ENCODE measurements around the gene NRXN3. TPM values are rescaled to one million over a fixed set of nuclear protein-coding genes. Genes with fewer than 3 reads are reported as not detected.

Gene NRXN3
- total and polyA plus RNA-seq, 2 donors (not counting 1 experiment from before 2014, with no cell fraction given): not detected

- no peak for TF ChIP-seq CTCF (IDR thresholded peaks at IDR 0.05)
- no peak for TF ChIP-seq EZH2 (IDR thresholded peaks at IDR 0.05; ENCODE audit: borderline replicate concordance, insufficient read depth, low read depth, low read length, poor library complexity, severe bottlenecking)
- ChIA-PET CTCF (no interaction called here), POLR2A (no interaction called here)
- Histone ChIP-seq H3K36me3 (replicated peaks in 1 of 2; ENCODE audit: control extremely low read depth in 1 of 2, control insufficient read depth in 1 of 2, extremely low read depth in 1 of 2, insufficient read depth in 2 of 2, low read length in 1 of 2) (no peaks in the 10 kb centered on the region), H3K27me3 (replicated peaks in 1 of 4; ENCODE audit: control extremely low read depth in 1 of 4, control insufficient read depth in 3 of 4, insufficient read depth in 4 of 4, low read length in 3 of 4) (no peaks in the 10 kb centered on the region), H3K79me2 (ENCODE audit: control insufficient read depth, insufficient read depth, low read length) (no peaks in the 10 kb centered on the region), H3K9ac (ENCODE audit: low read length) (no peak overlapping the region), H3K4me3 (ENCODE audit: control extremely low read depth in 1 of 5, extremely low read depth in 1 of 5, insufficient read depth in 1 of 5, low read depth in 2 of 5, low read length in 4 of 5) (no peak overlapping the region), H2AFZ (ENCODE audit: insufficient read depth, low read depth, low read length, poor library complexity, severe bottlenecking) (no peak overlapping the region), H3K27ac (ENCODE audit: low read length in 2 of 2) (no peak overlapping the region), H3K4me2 (replicated peaks; ENCODE audit: low read depth, low read length, poor library complexity, severe bottlenecking) (no peak overlapping the region), H3K9me3 (ENCODE audit: control extremely low read depth in 1 of 3, control insufficient read depth in 2 of 3, insufficient read depth in 1 of 3, low read length in 2 of 3) (peaks cover 0 to 1% (median 0%) of the 10 kb centered on the region in 3 donors), H3K4me1 (ENCODE audit: control insufficient read depth in 2 of 2, insufficient read depth in 2 of 2, low read length in 2 of 2) (no peaks in the 10 kb centered on the region), H4K20me1 (ENCODE audit: control insufficient read depth, insufficient read depth, low read length, poor library complexity, severe bottlenecking) (no peaks in the 10 kb centered on the region)
- ATAC-seq (ENCODE audit: low read depth) (no peak), DNase-seq (no peak)
- Mint-ChIP-seq H3K4me1 (no peaks in the 10 kb centered on the region), H3K27ac (no peak overlapping the region), H3K4me3 (no peak overlapping the region), H3K27me3 (no peaks in the 10 kb centered on the region), H3K9me3 (ENCODE audit: insufficient read depth) (no peaks in the 10 kb centered on the region)
- intact Hi-C loops (cut with micrococcal nuclease): no loop called here
- WGBS (ENCODE audit: insufficient coverage): no CpG with 5 or more reads among the region's 3 CpGs
Measured at GRCh38 chr14:79254069-79254775, 1084.0 kb downstream of the NRXN3 start.

GRCh38 chr14:79256380-79256779 is 1086.2 kb downstream of the NRXN3 start:
- ChIA-PET POLR2A (no interaction called here), CTCF (no interaction called here)
- ATAC-seq (ENCODE audit: low read depth) (no peak), DNase-seq (no peak)
- Histone ChIP-seq H3K9me3 (ENCODE audit: control extremely low read depth in 1 of 3, control insufficient read depth in 2 of 3, insufficient read depth in 1 of 3, low read length in 2 of 3) (peaks cover 0 to 1% (median 0%) of the 10 kb centered on the region in 3 donors), H3K4me3 (ENCODE audit: control extremely low read depth in 1 of 5, extremely low read depth in 1 of 5, insufficient read depth in 1 of 5, low read depth in 2 of 5, low read length in 4 of 5) (no peak overlapping the region), H2AFZ (ENCODE audit: insufficient read depth, low read depth, low read length, poor library complexity, severe bottlenecking) (no peak overlapping the region), H3K4me2 (replicated peaks; ENCODE audit: low read depth, low read length, poor library complexity, severe bottlenecking) (no peak overlapping the region), H3K4me1 (ENCODE audit: control insufficient read depth in 2 of 2, insufficient read depth in 2 of 2, low read length in 2 of 2) (no peaks in the 10 kb centered on the region), H3K36me3 (replicated peaks in 1 of 2; ENCODE audit: control extremely low read depth in 1 of 2, control insufficient read depth in 1 of 2, extremely low read depth in 1 of 2, insufficient read depth in 2 of 2, low read length in 1 of 2) (no peaks in the 10 kb centered on the region), H3K27ac (ENCODE audit: low read length in 2 of 2) (no peak overlapping the region), H4K20me1 (ENCODE audit: control insufficient read depth, insufficient read depth, low read length, poor library complexity, severe bottlenecking) (no peaks in the 10 kb centered on the region), H3K79me2 (ENCODE audit: control insufficient read depth, insufficient read depth, low read length) (no peaks in the 10 kb centered on the region), H3K9ac (ENCODE audit: low read length) (no peak overlapping the region), H3K27me3 (replicated peaks in 1 of 4; ENCODE audit: control extremely low read depth in 1 of 4, control insufficient read depth in 3 of 4, insufficient read depth in 4 of 4, low read length in 3 of 4) (no peaks in the 10 kb centered on the region)
- no peak overlapping the region for H3K4me3 Mint-ChIP-seq
- intact Hi-C loops (cut with micrococcal nuclease): no loop called here
- no CpG with 5 or more reads among the region's 2 CpGs for WGBS (ENCODE audit: insufficient coverage)
- H3K4me1 Mint-ChIP-seq: no peaks in the 10 kb centered on the region
- TF ChIP-seq CTCF (IDR thresholded peaks at IDR 0.05): no peak
- TF ChIP-seq EZH2 (IDR thresholded peaks at IDR 0.05; ENCODE audit: borderline replicate concordance, insufficient read depth, low read depth, low read length, poor library complexity, severe bottlenecking): no peak
- no peaks in the 10 kb centered on the region for H3K27me3 Mint-ChIP-seq
- peaks cover 2% of the 10 kb centered on the region for H3K9me3 Mint-ChIP-seq (ENCODE audit: insufficient read depth)
- no peak overlapping the region for H3K27ac Mint-ChIP-seq
